ENCODE data around the gene TECPR1.

DNA sequence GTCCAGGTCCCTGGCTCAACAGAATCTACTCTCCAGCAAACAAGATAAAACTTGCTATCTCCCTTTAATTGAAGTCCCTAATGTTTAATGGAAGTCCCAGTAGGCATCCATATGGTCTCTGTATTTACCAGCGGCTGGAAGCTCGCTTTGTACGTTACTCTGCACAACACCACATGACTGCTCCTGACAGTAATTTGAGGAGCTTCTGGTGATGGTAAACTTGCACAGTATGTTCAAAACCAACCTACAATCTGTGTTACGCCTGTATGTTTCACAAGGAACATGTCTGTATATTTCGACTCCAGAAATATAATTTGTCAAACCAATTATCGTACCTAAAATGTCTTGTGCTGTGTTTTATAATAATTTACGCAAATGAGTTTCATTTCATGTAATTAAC lies 4.4 kb upstream of the TECPR1 start:
- TF ChIP-seq POLR2A (IDR thresholded peaks at IDR 0.05) (no peak), CTCF (IDR thresholded peaks at IDR 0.05) (no peak)

Measured in testis (tissue), 2 donors.